GM18907 (cell line): ENCODE measurements around the gene SNAP25.

Experiments used
- ATAC-seq: cut with Tn5 transposase; IDR thresholded peaks from one replicate; pipeline ENCODE4 v1.9.1; 2021; ENCODE audit warnings: mild to moderate bottlenecking, moderate library complexity; ENCODE audit not compliant: unreplicated experiment

SNAP25 gene

DNA sequence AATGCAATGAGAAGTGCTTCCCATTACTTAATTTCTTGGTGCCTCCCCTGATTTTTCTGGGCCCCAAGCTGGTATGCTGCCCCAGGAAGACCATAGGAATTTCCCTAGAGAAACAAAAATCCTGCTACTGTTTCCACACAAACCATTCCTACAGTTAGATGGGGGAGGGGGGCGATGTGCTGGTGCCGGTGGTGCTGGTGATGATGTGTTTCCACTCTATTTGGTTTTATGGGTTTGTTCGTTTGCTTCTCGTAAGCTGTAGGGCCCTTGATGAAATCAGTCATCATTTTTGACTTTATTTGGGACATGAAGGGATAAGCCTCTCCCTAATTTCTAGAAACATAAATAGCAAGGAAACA, 110.2 kb downstream of the SNAP25 start:
- ATAC-seq = no peak

DNA sequence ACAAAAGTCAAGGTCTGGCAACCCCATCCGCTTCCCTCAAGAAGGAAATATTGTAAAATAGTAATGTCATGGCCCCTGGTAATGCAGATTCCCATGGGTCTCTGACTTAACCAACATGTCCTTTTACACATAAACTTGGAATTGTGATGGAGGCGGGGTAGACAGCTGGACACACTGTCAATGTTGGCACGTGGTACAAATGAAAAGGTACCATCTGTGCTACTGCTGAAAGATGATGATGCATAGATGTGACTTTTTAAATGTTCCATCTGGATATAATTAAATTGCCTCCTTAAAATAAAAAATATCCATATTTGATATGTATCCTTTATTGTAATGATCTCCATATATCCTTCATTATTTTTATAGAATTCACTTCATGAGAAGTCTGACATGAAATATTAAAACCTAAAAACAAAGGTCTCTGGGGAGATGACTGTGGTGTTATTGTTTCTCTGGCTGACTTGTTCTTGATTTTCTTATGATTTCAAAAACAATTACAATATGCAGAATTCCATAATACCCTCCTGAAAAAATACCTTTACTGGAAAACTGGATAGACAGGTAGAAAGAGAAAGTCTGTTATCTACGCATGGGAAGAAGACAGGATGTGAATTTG, 110.9 kb downstream of the SNAP25 start:
- ATAC-seq = no peak

DNA sequence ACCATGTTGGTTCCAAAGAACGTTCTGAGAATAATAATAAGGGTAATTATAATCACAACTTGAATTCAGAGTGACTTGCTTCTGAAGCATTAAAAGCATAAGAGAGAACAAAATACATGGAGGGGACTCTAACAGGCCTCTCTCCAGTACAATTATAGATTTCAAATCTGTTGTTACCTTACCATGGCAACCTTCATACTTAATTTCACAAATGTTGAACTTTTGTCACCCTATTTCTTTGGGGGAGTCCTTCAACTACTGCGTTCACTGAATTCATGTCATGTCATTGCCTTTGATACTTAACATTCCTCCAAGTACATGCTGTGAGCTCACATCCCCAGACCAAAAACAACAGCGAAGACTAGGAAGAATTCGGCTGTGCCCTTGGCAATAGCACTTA, 111.4 kb downstream of the SNAP25 start:
- no peak for ATAC-seq

DNA sequence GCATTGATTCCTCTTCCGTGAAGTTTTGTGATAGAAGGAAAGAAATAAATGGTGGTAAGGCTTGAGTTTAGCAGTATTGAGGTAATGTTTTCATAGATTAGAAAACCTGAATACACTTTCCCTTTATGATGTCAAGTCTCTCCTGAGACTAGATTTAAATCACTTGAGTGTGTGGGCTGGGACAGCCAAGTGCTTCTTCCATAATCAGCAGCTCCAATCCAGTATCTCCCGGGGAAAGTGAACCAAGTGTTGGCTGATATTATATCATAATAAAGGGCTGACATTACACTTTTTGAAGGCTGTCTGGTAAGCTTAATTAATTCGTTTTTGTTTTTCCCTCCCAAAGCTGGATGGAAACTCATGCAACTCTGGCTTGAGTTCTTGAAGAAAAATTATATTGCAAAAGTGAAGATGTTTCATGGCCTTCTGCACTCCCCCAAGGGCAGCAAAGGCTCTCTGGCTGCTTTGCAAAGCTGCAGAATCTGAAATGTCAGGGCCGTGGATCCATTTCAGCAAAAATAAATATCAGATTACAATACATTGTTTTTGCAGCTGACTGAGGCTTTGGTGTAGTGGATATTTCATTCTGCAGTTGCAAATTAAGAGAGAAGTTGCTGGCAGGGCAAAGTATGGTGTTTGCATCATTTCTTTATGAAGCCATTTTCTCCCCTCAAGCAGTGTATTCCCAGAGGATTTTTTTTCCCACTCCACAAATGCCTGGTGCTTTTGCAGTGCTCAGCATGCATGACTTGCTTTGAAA, 114.2 kb downstream of the SNAP25 start:
- ATAC-seq = no peak

DNA sequence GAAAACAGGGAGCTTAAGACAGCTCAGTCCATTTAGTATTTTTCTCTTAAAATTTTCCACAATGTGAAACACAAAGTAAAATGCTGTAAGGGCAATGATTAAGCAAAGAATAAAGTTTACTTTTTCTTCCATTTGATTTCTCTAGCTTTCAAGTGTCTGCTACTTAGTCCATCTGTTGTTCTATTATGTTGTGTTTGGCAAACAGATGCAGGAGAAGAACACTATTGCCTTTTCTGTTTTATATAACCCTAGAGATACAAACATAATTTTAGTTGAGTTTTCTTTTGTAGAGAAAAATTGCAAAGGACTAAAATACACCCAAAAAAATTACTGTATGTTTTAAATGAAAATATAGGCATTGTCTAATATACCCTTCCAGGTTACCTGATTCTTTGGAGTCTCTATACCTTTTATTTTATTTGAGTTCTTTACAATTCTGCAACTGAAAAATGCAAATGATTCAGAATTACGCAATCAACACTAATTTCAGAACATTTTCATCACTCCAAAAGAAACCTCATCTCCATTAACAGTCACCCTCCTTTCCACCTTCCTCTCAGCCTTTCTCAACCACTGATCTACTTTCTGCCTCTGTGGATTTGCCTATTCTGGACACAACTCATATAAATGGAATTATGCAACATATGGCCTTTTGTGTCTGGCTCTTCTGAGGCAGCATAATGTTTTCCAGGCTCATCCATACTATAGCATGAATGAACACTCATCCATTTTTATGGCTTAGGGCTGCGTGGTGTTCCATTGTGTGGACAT, 118.5 kb downstream of the SNAP25 start:
- ATAC-seq = no peak

DNA sequence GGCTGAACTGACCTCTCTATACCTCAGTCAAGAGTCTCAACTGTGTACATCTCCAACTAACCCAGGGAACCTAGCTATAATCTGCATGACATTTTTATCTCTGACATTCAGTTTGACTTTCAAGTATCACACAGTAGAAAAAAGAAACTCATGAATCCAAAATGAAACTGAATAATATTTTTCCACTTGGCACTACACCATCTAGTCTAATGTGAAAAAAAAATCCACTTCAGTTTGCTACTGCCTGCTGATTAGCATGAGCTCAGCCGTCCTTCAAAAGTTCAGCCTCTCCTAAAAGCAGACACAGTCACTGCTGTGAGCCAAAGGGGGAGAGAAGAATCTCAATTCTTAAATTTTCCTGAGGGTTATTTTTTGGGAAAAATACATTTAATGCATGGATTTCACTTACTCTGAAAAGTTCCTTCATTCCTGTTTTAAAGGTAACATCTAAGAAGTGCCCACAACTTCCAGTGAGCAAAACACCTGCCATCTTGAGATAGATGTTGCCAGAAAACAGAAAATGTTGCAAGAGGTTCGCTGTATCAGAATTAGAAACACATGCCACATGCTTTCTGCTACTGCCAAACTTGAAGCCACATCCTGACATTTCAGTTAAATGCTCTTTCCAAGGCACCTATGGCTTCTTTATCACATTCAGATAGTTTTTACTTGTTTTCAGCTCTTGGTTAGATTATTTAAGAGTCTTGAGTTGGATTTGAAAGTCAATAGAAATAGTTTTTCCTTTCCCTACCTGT, 120.0 kb downstream of the SNAP25 start:
- no peak for ATAC-seq

DNA sequence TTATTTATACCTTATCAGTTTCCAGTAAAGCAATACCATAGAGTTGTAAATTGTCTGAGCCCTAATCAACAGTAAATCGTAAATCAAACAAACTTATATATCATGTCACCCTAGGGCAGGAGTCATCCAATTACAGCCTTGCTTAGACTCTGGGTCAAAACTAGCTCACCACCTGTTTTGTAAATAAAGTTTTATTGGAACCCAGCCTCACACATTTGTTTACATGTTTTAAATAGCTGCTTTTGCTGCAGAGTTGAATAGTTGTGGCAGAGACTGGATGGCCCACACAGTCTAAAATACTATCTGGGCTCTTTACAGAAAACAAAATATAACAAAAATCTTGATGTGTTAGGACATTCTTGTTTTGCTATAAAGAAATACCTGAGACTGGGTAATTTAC, 121.0 kb downstream of the SNAP25 start:
- no peak for ATAC-seq

DNA sequence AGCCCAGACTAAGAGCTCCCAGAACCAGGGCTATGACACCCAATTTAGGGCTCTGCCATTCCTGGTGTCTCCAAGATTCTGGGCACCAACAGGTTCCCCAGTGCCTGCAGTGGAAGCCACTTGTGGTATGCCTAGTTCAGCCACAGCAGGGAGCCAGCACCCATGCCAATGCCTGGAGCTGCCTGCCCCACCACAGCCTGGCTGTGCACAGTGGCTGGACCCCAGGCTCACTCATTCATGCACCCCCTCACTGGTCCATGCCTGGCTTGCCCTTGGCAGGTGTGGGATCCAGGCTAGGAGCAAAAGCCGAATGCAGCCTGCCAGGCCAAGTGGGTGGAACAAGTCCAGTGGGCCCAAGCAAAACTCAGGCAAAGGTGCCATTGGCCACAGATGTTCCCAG, 123.5 kb downstream of the SNAP25 start:
- ATAC-seq = no peak

DNA sequence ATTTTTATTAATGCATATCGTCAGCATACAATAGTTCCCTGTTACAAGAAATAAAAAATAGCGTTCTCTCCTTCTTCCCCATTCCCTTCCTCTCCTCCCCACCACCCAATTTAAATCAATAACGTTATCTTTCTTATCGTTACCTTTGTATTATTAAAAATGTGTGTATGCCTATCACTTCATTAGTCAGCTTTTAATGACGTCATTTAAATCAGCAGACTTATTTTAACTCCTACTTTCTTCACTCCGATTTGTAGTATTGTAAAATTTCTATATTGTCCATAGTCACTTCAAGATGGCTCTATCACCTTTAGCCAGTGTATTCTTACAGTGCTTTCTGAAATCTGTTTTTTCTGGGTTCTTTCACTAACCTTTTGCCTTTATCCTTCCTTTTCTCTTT, 126.3 kb downstream of the SNAP25 start:
- ATAC-seq = no peak

DNA sequence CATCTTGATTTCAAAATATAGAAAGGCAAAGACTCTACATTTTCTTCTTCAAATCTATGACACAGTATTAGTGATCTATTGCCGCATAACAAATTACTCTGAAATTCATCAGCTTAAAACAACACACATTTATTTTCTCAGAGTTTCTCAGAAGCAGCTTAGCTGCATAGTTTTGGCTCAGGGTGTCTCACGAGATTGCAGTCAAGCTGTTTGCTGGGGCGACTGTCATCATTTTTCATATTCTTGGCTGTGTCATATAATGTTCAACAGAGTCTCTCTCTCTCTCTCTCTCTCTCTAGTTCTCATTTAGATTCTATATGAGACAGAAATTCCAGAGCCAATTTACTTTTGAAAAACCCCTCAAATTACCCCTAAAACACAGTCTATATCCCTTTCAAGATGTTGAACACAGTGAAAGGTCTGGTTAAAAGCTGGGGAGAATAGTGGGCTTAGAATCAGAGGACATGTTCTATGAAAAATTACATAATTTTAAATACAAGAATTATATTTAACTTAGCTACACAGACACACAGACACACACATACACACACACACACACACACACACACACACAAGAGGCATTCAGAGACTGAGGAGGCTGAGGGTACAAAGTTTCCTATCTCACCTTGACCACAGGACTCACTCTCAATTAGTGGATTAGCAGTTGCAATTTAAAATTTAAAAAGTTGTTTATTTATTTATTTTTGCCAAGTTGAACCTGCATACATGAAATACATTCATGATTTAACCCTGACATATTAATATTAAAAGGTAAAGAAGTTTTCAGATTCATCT, 128.7 kb downstream of the SNAP25 start:
- ATAC-seq = no peak

DNA sequence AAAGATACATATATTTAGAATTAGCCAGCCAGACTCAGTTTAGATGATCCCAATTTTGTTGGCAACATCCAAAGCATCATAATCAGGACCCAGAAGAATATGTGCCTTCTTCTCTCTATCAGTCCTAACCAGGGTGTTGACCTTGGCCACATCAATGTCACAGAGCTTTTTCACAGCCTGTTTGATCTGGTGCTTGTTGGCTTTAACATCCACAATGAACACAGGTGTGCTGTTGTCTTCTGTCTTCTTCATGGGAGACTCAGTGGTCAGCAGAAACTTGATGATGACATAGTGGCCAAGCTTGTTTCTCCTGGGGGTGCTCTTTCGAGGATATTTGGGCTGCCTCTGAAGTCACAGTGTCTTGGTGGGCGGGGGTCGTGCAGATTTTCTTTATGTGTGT, 130.5 kb downstream of the SNAP25 start:
- no peak for ATAC-seq

DNA sequence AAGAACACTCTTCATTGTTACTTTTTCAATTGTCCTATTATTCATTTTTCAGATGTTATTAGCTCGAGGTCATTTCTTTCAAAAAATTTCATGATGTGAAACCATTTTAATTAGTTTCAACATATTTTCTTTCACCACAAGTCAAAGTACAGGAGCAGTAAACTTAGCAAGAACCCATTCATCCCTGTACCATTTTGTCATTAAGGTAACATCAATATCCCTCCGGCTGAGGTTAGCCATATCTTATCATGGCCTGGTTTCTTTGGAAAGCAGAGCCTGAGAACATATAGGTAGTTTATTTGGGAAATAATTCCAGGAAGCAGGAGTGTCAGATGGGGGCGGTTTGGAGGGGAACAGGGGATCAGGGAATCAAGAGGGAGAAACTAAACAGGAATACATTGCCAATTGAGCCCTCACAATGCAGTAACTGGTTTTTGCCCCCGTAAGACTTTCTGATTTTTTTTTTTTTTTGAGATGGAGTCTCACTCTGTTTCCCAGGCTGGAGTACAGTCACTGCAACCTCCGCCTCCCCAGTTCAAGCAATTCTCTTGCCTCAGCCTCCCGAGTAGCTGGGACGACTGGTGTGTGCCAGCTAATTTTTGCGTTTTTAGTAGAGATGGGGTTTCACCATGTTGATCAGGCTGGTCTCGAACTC, 131.7 kb downstream of the SNAP25 start:
- ATAC-seq = no peak

DNA sequence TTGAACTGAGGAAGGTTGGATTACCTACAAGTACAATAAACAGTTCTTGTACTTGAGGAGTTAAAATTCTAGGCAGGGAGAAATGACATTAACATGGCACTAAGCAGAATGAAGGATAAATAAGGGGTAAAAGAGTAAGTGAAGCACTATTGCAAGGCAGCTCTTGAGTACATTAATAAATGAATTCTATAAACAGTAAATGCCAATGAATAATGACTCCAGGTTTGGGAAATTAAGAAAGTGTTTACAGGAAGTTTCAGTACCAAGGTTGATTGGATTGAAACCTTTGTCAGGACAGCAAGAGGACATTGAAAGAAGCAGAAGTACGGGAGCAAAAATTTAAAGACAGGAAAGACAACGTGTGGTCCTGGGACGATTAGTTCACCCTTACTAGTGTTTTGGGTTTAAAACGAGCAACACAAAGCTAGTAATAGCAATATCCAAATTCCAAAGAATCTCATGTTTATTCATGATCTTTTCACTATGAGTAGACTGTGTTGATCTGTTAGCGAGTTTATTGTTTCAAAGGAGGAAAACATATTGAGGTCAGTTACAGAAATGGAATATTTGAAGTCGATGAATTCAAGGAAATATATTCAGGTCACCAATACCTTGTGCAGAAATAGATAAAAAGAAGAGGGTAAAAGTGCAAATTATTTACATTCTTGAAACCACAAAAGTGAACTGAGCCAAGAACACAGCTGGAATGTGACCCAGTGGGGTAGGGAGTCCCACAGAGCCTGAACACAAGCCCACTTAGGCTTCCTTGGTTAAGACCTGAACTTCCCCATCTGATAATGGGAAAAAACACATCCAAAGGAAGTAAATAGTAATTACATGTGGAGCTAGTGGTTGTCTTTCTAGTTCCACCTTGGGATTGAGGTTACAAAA, 134.5 kb downstream of the SNAP25 start:
- no peak for ATAC-seq

DNA sequence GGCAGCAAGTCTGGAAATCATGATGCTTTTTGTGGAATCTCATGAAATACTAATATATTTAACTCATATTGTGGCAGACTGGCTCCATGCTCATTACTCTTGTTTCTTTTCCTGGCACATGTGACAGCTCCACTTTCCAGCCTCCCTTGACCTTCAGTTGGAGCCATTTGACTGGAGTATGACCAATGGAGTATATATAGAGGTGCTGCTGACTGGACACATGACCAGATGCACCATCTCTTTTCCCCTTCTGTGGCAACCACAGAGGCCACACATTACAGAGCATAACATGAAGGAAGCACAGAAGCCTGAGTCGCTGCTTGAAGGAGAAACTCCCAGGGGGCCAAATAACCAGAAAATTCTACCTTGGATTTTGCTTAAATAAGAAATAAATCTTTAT, 138.0 kb downstream of the SNAP25 start:
- no peak for ATAC-seq
